ENCODE data around the gene NRCAM.

GRCh38 chr7:108413782-108414492 is 42.3 kb downstream of the NRCAM start:
- TF ChIP-seq, protein P1, sequence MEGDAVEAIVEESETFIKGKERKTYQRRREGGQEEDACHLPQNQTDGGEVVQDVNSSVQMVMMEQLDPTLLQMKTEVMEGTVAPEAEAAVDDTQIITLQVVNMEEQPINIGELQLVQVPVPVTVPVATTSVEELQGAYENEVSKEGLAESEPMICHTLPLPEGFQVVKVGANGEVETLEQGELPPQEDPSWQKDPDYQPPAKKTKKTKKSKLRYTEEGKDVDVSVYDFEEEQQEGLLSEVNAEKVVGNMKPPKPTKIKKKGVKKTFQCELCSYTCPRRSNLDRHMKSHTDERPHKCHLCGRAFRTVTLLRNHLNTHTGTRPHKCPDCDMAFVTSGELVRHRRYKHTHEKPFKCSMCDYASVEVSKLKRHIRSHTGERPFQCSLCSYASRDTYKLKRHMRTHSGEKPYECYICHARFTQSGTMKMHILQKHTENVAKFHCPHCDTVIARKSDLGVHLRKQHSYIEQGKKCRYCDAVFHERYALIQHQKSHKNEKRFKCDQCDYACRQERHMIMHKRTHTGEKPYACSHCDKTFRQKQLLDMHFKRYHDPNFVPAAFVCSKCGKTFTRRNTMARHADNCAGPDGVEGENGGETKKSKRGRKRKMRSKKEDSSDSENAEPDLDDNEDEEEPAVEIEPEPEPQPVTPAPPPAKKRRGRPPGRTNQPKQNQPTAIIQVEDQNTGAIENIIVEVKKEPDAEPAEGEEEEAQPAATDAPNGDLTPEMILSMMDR (IDR thresholded peaks at IDR 0.05; ENCODE audit: insufficient read depth, low read length, poor library complexity, severe bottlenecking), result no peak
- TF ChIP-seq EZH2phosphoT487 (conservative IDR thresholded peaks at IDR 0.05; ENCODE audit: low read length), result no peak

Measured in SU-DHL-6 (cell line).